Stimulated activated CD4-positive, alpha-beta T cell treated with anti-CD3 and anti-CD28 coated beads, Interleukin-1b, Interleukin-23, amount 100 ng/mL, for 24 hours (primary cell): Measurements from ENCODE around the gene RAVER1.
"Not testable (repeated sequence)": the region's sequence is repeated elsewhere in the genome, so short reads cannot be mapped to it uniquely, and the experiment has no call there.

ENCODE experiments used
- DNase-seq, 4 experiments: peaks; one replicate each; pipeline ENCODE4 v3.0.0-alpha.2; 2020; ENCODE audit warnings: low read depth in 4 of 4, low spot score in 1 of 4

Gene RAVER1

DNA sequence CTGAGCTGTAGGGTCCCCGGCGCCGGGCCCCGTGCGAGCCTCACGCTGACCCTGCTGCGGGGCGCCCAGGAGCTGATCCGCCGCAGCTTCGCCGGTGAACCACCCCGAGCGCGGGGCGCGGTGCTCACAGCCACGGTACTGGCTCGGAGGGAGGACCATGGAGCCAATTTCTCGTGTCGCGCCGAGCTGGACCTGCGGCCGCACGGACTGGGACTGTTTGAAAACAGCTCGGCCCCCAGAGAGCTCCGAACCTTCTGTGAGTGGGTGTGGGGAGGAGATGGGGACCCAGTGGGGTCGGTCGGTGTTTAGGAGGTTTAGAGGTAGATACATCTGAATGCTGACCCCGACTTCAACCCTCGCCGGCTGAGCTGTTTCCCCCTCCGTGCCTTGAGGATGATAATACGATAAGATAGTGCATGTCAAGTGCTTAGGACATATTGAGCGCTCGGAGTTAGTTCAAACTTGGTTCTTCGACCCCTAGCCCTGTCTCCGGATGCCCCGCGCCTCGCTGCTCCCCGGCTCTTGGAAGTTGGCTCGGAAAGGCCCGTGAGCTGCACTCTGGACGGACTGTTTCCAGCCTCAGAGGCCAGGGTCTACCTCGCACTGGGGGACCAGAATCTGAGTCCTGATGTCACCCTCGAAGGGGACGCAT lies 41.6 kb downstream of the RAVER1 start:
- DNase-seq = no peak

DNA sequence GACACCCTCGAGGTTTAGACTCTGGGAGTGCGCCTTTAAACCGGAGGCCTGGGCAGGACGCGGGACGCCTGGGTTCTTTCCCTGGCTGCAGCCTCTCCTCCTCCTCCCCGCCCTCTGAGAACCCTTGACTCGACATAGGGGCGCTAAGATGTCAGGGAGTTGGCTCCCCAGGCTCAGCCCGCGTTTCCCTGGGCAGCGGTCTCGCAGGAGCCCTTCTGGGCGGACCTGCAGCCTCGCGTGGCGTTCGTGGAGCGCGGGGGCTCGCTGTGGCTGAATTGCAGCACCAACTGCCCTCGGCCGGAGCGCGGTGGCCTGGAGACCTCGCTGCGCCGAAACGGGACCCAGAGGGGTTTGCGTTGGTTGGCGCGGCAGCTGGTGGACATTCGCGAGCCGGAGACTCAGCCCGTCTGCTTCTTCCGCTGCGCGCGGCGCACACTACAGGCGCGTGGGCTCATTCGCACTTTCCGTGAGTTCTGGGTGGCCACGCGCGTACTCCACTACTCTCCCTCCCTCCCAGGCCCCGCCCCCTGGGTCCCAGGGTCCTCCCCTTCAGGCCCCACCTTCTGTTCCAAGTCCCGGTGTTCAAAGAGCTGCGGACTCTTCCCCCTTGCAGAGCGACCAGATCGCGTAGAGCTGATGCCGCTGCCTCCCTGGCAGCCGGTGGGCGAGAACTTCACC lies 42.3 kb downstream of the RAVER1 start:
- DNase-seq = no peak

DNA sequence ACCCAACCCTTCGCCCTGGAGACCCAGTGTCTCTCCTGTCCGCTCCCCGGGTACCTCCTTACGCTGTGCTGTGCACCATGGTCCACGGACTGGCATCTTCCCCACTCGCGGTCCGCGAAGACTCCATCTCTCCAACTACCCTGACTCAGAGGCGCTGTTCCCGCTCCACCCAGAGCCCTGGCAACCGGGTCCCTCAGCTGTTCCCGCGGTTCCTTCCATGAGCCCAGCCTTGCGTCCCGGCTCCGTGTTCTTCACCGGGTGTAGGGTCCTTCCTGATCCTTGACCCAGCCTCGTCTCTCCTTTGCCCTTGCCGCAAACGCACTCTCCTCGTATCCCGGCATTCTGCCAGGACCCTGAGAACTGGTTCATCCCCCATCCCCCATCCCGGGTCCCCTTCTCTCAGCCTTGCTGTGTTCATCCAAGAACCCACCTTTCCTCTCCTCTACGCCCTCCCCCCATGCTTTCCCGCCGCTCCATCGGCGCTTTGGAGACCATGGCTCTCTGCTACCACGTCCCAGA lies 42.9 kb downstream of the RAVER1 start:
- no peak for DNase-seq

DNA sequence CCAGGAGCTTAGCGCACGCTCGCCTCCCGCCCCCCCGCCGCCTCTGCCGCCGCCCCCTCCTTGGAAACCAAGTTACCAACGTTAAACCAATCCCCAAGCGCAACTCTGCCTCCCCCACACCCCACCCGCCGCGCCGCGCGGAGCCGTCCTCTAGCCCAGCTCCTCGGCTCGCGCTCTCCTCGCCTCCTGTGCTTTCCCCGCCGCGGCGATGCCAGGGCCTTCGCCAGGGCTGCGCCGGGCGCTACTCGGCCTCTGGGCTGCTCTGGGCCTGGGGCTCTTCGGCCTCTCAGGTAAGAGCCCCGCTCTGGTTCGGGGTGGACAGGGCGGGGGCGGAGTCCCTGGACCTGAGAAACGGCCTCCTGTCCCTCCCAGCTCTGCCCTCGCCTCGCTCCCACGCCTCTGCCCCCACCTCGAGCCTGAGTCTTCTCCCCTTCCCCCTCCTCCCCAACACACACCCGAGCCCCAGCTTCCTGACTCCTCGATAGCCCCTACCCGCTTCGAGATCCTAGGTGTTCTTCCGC lies 43.4 kb downstream of the RAVER1 start, which contains the start of gene ICAM5:
Gene ICAM5 (plus strand): TSS at position 117 of the 521 bp plus-strand sequence. CDS start 92 bp downstream, at position 209.
- DNase-seq = no peak

DNA sequence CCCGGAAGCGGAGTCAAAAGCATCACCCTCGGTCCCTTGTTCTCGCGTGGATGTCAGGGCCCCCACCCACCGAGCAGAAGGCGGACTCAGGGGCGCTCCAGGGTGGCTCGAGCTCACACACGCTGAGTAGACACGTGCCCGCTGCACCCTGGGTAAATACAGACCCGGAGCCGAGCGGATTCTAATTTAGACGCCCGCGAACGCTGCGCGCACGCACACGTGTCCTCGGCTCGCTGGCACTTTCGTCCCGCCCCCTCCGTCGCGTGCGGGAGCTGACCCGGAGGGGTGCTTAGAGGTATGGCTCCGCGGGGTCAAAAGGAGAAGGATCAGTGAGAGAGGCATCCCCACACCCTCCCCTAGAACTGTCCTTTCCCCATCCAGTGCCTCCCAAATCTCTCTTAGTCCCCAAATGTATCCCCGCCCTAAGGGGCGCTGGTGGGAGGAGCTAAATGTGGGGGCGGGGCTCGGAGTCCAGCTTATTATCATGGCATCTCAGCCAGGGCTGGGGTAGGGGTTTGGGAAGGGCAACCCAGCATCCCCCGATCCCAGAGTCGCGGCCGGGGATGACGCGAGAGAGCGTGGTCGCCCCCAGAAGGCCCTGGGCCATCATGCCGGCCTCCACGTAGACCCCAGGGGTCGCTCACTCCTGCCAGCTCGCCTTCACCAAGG lies 44.0 kb downstream of the RAVER1 start:
- DNase-seq = no peak

DNA sequence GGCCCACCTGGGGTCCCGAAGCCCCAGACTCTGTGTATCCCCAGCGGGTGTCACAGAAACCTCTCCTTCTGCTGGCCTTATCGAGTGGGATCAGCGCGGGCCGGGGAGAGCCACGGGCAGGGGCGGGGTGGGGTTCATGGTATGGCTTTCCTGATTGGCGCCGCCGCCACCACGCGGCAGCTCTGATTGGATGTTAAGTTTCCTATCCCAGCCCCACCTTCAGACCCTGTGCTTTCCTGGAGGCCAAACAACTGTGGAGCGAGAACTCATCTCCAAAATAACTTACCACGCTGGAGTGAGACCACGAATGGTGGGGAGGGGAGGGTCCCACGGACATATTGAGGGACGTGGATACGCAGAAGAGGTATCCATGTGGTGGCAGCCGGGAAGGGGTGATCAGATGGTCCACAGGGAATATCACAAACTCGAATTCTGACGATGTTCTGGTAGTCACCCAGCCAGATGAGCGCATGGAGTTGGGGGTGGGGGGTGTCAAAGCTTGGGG lies 44.6 kb downstream of the RAVER1 start:
- DNase-seq = no peak

DNA sequence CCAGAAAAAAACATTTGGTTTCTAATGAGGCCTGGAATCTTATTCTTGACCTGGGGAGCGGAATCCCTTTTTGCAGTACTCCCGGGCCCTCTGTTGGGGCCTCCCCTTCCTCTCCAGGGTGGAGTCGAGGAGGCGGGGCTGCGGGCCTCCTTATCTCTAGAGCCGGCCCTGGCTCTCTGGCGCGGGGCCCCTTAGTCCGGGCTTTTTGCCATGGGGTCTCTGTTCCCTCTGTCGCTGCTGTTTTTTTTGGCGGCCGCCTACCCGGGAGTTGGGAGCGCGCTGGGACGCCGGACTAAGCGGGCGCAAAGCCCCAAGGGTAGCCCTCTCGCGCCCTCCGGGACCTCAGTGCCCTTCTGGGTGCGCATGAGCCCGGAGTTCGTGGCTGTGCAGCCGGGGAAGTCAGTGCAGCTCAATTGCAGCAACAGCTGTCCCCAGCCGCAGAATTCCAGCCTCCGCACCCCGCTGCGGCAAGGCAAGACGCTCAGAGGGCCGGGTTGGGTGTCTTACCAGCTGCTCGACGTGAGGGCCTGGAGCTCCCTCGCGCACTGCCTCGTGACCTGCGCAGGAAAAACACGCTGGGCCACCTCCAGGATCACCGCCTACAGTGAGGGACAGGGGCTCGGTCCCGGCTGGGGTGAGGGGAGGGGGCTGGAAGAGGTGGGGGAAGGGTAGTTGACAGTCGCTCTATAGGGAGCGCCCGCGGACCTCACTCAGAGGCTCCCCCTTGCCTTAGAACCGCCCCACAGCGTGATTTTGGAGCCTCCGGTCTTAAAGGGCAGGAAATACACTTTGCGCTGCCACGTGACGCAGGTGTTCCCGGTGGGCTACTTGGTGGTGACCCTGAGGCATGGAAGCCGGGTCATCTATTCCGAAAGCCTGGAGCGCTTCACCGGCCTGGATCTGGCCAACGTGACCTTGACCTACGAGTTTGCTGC lies 46.3 kb downstream of the RAVER1 start, which contains the start of gene ICAM4:
Gene ICAM4 (plus strand): TSS at position 153 of the 935 bp plus-strand sequence. CDS start 58 bp downstream, at position 211.
- no peak for DNase-seq

DNA sequence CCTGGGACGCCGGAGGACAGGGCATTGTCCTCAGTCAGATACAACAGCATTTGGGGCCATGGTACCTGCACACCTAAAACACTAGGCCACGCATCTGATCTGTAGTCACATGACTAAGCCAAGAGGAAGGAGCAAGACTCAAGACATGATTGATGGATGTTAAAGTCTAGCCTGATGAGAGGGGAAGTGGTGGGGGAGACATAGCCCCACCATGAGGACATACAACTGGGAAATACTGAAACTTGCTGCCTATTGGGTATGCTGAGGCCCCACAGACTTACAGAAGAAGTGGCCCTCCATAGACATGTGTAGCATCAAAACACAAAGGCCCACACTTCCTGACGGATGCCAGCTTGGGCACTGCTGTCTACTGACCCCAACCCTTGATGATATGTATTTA lies 47.9 kb downstream of the RAVER1 start:
- DNase-seq = no peak

DNA sequence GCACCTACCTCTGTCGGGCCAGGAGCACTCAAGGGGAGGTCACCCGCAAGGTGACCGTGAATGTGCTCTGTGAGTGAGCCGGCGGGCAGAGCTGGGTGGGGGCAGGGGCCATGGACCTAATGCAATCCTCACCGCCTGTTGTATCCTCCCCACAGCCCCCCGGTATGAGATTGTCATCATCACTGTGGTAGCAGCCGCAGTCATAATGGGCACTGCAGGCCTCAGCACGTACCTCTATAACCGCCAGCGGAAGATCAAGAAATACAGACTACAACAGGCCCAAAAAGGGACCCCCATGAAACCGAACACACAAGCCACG lies 48.4 kb downstream of the RAVER1 start:
- DNase-seq = no peak

DNA sequence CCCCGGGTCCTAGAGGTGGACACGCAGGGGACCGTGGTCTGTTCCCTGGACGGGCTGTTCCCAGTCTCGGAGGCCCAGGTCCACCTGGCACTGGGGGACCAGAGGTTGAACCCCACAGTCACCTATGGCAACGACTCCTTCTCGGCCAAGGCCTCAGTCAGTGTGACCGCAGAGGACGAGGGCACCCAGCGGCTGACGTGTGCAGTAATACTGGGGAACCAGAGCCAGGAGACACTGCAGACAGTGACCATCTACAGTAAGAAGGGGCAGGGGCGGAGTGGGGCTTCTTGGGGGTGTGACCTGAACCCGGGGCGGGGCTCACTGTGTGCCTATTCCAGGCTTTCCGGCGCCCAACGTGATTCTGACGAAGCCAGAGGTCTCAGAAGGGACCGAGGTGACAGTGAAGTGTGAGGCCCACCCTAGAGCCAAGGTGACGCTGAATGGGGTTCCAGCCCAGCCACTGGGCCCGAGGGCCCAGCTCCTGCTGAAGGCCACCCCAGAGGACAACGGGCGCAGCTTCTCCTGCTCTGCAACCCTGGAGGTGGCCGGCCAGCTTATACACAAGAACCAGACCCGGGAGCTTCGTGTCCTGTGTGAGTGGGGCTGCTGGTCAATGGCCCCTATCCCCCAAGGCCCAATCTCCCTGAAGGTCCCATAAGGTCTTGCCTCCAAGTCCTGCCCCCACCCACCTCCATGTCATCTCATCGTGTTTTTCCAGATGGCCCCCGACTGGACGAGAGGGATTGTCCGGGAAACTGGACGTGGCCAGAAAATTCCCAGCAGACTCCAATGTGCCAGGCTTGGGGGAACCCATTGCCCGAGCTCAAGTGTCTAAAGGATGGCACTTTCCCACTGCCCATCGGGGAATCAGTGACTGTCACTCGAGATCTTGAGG lies 49.0 kb downstream of the RAVER1 start:
- no peak for DNase-seq

DNA sequence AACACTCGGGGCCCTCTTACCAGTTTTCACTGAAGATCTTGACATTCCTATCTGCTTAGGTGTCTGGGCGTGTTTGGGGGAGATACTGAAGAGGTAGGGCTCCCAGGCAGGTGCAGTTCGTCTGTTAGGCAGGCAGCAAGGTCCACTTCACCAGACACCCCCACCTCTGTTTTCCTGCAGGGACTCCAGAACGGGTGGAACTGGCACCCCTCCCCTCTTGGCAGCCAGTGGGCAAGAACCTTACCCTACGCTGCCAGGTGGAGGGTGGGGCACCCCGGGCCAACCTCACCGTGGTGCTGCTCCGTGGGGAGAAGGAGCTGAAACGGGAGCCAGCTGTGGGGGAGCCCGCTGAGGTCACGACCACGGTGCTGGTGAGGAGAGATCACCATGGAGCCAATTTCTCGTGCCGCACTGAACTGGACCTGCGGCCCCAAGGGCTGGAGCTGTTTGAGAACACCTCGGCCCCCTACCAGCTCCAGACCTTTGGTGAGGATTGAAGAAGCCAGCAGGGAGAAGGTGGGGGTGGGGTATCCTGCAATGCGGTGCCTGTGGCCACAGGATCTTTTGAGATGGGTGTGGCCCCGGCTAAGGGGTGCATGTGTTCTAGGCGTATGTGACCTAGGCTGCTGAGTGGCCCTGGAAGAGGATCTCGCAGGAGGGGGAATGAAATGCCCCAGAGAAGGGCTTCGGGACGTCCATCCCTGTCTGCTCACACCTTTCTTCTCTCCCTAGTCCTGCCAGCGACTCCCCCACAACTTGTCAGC lies 49.8 kb downstream of the RAVER1 start:
- no peak for DNase-seq

DNA sequence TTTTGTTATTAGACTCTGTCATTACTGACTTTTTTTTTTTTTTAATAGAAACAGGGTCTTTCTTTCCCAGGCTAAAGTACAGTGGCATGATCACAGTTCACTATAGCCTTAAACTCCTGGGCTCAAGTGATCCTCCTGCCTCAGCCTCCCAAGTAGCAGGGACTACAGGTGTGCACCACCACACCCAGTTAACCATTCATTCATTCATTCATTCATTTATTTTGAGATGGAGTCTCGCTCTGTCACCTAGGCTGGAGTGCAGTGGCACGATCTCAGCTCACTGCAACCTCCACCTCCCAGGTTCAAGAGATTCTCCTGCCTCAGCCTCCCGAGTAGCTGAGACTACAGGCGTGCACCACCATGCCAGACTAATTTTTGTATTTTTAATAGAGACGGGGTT lies 51.3 kb downstream of the RAVER1 start:
- DNase-seq = not testable (repeated sequence)

DNA sequence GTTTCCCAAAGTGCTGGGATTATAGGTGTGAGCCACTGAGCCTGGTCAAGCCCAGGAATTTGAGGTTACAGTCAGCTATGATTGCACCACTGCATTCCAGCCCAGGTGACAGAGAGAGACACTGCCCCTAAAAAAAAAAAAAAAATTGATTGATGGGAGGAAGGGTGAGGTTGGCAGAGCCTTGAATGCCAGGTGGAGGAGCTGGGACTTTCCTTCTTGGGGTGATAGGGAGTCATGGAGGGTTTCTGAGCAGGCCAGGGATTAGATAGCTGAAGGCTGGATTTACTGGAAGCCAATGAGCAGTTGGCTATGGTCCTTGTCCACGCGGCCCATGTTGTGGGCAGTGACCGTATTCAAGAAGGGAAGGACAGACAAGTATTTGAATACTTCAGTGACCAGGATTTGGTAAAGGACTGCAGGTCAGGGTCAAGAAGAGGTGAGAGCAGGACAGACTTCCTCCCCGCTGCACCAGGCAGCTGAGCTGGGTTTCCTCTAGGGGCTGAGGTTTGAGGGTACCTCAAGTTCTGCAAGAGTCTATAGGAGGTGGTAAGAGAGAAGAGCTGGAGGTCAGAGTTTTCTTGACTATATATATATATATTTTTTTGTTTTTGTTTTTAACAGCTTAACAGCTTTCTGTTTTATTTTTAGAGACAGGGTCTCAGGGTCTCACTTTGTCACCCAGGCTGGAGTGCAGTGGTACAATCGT lies 53.4 kb downstream of the RAVER1 start:
- no peak for DNase-seq

DNA sequence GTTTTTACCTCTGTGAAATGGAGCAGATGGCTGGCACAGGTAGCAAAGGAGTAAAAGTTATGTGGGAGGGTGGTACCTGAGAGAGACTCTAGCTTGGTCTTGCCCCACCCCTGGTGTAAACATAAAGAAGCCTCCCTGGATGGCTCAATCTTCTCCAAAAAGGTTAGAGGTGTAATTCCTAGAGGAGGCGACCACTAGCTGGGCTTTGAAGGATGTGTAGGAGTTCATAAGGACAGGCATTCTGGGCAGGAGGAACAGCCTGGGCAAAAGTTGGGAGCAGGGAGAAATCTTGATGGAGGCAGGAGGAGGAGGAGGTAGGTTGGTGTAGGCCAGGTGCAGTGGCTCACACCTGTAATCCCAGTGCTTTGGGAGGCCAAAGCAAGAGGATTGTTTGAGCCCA lies 54.4 kb downstream of the RAVER1 start:
- DNase-seq = no peak

DNA sequence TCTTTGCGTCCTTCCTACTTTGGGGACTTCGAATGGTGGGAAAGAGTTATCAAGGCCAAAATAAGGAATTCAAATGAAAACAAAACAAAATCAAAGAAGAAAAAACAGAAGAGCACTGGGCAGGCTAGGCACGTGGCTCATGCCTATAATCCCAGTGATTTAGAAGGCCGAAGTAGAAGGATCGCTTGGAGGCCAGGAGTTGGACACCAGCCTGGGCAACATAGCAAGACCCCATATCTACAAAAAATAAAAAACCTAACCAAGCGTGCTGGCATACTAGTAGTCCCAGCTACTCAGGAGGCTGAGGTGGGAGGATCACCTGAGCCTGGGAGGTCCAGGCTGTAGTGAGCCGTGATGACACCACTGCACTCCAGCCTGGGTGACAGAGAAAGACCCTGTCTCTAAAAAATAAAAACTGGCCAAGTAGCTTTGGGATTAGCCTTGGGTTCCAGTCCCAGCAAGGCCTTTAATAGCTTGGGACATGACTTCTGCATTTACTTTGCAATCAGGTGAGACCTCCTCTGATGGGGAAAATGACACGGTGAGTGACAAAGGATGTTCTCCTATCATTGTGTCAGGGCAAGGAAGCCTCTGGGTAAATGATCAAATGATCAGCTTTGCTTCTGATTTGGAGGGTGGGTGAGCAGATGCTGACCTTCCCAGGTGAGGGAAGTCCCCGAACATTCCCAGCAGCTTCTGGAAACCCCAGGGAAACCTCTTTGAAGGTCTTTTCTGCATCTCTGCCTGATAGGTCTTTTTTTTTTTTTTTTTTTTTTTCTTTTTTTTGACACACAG lies 55.3 kb downstream of the RAVER1 start:
- DNase-seq = no peak

DNA sequence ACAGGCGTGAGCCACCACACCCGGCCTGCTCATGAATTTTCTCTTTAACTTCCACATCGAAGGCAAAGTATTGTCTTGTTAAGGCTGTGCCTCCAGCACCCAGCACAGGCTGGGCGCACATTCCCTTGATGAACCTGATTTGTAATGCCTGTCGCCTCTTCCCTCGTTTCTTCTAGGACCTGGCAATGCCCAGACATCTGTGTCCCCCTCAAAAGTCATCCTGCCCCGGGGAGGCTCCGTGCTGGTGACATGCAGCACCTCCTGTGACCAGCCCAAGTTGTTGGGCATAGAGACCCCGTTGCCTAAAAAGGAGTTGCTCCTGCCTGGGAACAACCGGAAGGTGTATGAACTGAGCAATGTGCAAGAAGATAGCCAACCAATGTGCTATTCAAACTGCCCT lies 58.7 kb downstream of the RAVER1 start:
- no peak for DNase-seq

DNA sequence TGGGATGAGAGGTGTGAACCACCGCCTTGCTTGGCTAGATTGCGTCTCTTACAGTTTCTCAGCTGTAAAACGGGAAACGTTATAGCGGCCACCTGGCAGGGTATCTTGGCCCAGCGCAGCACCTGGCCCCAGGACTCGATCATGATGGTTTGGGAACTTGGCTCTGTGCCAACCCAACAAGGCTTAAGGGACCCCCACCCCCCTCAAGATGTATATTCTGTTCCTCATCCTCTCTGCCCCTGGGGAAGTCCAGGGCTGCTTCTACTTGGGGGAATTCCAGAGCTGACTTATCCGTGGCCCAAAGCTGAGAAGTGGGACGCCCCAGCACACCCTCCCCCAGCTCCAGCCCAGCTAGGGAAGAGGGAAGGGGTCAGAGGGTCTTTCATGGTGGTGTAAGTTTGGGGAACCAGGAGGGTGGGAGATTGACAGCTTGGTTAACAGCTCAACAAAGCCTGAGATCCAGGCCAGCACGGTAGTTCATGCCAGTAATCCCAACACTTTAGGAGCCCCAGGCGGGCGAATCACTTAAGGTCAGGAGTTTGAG lies 61.7 kb downstream of the RAVER1 start:
- no peak for DNase-seq
